ENCODE data around the gene MFSD2A. TPM values are rescaled to one million over a fixed set of nuclear protein-coding genes. Genes with fewer than 3 reads are reported as not detected.
A peak's percentile ranks its signal among the peaks of the same experiment; 100 is the strongest.

Gene MFSD2A
- total RNA-seq, 1 experiment from 2014 or later, result 19.9 TPM

GRCh38 chr1:39936724-39937491 lies 18.0 kb upstream of the MFSD2A start:
- TF ChIP-seq CTCF (conservative IDR thresholded peaks at IDR 0.05), result no peak
- H3K4me1 ChIP-seq (ENCODE audit: insufficient read depth, low read length), result no peaks in the 10 kb centered on the region
- no peak overlapping the region for H4K91ac ChIP-seq (ENCODE audit: insufficient read length, low read depth, low read length)
- H3K27me3 Mint-ChIP-seq (ENCODE audit: low read depth), result peaks cover 14% of the 10 kb centered on the region
- no peaks in the 10 kb centered on the region for H3K4me1 Mint-ChIP-seq
- no peak overlapping the region for H2BK5ac ChIP-seq (ENCODE audit: insufficient read length, low read length)
- H3K27ac Mint-ChIP-seq, result 0 out of 7 replicates have a peak overlapping the region, but pooled peaks of 1 of the 3 experiments have one; percentile 42
- no peaks in the 10 kb centered on the region for H3K79me2 ChIP-seq (ENCODE audit: insufficient read depth, low read length)
- H2AFZ ChIP-seq (ENCODE audit: low read length), result no peak overlapping the region
- no peak overlapping the region for H3T11ph ChIP-seq (ENCODE audit: low read length)
- no peak overlapping the region for H2BK120ac ChIP-seq (ENCODE audit: low read depth, low read length, poor library complexity, severe bottlenecking)
- no peak overlapping the region for H3K4ac ChIP-seq (ENCODE audit: low read depth, low read length)
- no peak overlapping the region for H3K18ac ChIP-seq (ENCODE audit: insufficient read length, low read depth, low read length)
- no peak overlapping the region for H3K27ac ChIP-seq (ENCODE audit: insufficient read length, low read depth, low read length)
- H3K4me3 Mint-ChIP-seq, result no peak overlapping the region
- H4K5ac ChIP-seq (ENCODE audit: insufficient read length, low read depth, low read length), result no peak overlapping the region
- H3K56ac ChIP-seq (ENCODE audit: insufficient read length, low read depth, low read length), result no peak overlapping the region
- no peak overlapping the region for H2AK5ac ChIP-seq (ENCODE audit: insufficient read length, low read length)
- WGBS (ENCODE audit: extremely low coverage, insufficient read length, low lambda C conversion rate), result no CpG with 5 or more reads among the region's 2 CpGs
- H3K4me2 ChIP-seq (ENCODE audit: insufficient read depth, insufficient read length, low read length), result no peak overlapping the region
- H3K9me3 Mint-ChIP-seq, result no peaks in the 10 kb centered on the region
- no peaks in the 10 kb centered on the region for H3K36me3 Mint-ChIP-seq (ENCODE audit: insufficient read depth in 1 of 3, low read depth in 3 of 3)
- no peak overlapping the region for H2BK15ac ChIP-seq (ENCODE audit: low read depth, low read length)
- H3K23ac ChIP-seq (ENCODE audit: insufficient read length, low read depth, low read length), result no peak overlapping the region
- no peak overlapping the region for H4K8ac ChIP-seq (replicated peaks; ENCODE audit: insufficient read length, low read depth, low read length)
- H4K20me1 ChIP-seq (ENCODE audit: control insufficient read depth, insufficient read depth, insufficient read length), result no peaks in the 10 kb centered on the region
- no peak overlapping the region for H3K14ac ChIP-seq (ENCODE audit: insufficient read depth, low read length)
- 0 out of 2 replicates have a peak, but pooled peaks cover 2% of the 10 kb centered on the region for H3K27me3 ChIP-seq (ENCODE audit: insufficient read depth, low read length)
- no peaks in the 10 kb centered on the region for H3K23me2 ChIP-seq (ENCODE audit: insufficient read length, low read depth, low read length, poor library complexity, severe bottlenecking)
- H2BK20ac ChIP-seq (ENCODE audit: low read depth, low read length, poor library complexity, severe bottlenecking), result no peak overlapping the region
- no peak for DNase-seq
- no peak overlapping the region for H2BK12ac ChIP-seq (ENCODE audit: insufficient read length, low read depth, low read length)
- H3K9me3 ChIP-seq (ENCODE audit: control insufficient read depth, low read depth, low read length), result no peaks in the 10 kb centered on the region
- H3K79me1 ChIP-seq (ENCODE audit: insufficient read depth, low read depth, low read length, poor library complexity, severe bottlenecking), result no peaks in the 10 kb centered on the region
- H3K9ac ChIP-seq (ENCODE audit: extremely low read depth, insufficient read length, low read length), result no peak overlapping the region

All from H9 (cell line).